Measurements from ENCODE around the gene GCSAM. TPM values are rescaled to one million over a fixed set of nuclear protein-coding genes. Genes with fewer than 3 reads are reported as not detected.

GCSAM gene
- polyA plus RNA-seq, 1 of the 3 experiments (the other 2 are of a cell fraction): not detected

- TF ChIP-seq REST (IDR thresholded peaks at IDR 0.05; ENCODE audit: low read depth, low read length) (no peak), GABPA (IDR thresholded peaks at IDR 0.05; ENCODE audit: low read depth) (no peak), FOXJ3 (CRISPR knock-in tag; IDR thresholded peaks at IDR 0.05) (no peak), EZH2phosphoT487 (IDR thresholded peaks at IDR 0.05; ENCODE audit: borderline replicate concordance, low read depth) (no peak), CTCF (IDR thresholded peaks at IDR 0.05) (no peak)
These were observed 42.0 kb upstream of the GCSAM start (continued) for GRCh38 chr3:112175037-112175436.

- H3K9me2 ChIP-seq: no peaks in the 10 kb centered on the region
- H4K20me1 ChIP-seq (ENCODE audit: insufficient read depth): no peaks in the 10 kb centered on the region
- H3K4me1 ChIP-seq (ENCODE audit: control insufficient read depth in 1 of 2, insufficient read depth in 2 of 2, low read depth in 1 of 2, low read length in 1 of 2): no peaks in the 10 kb centered on the region
- DNase-seq: no peak
- H3K4me3 ChIP-seq (ENCODE audit: low read depth in 2 of 2, low read length in 1 of 2): no peak overlapping the region
- H3K36me3 ChIP-seq (replicated peaks in 1 of 2; ENCODE audit: control insufficient read depth in 1 of 2, insufficient read depth in 2 of 2, low read length in 1 of 2): no peaks in the 10 kb centered on the region
- CTCF ChIA-PET: no interaction called here
- H3K27me3 ChIP-seq (ENCODE audit: insufficient read depth): peaks cover 7% of the 10 kb centered on the region; the same call in 1 of the 2 replicates
- H3K9ac ChIP-seq: no peak overlapping the region
- H3K9me3 ChIP-seq: no peaks in the 10 kb centered on the region
- H3K79me2 ChIP-seq (ENCODE audit: insufficient read depth): no peaks in the 10 kb centered on the region
- no peak overlapping the region for H3K27ac ChIP-seq (ENCODE audit: low read depth in 2 of 2, low read length in 1 of 2)
- no peak for TF ChIP-seq RFX5 (IDR thresholded peaks at IDR 0.05; ENCODE audit: low read length)
- TF ChIP-seq CHD2 (IDR thresholded peaks at IDR 0.05; ENCODE audit: low read length, partially characterized antibody): no peak
- no peak for TF ChIP-seq ZBTB33 (IDR thresholded peaks at IDR 0.05; ENCODE audit: borderline replicate concordance, low read depth)
- TF ChIP-seq MXI1 (IDR thresholded peaks at IDR 0.05; ENCODE audit: low read depth, low read length): no peak
- no peak for TF ChIP-seq FOSL2 (IDR thresholded peaks at IDR 0.05; ENCODE audit: borderline replicate concordance, low read depth)
- TF ChIP-seq FOXJ3 (CRISPR knock-in tag; IDR thresholded peaks at IDR 0.05): no peak
- no peak for TF ChIP-seq MAX (IDR thresholded peaks at IDR 0.05; ENCODE audit: low read depth)
- no peak for TF ChIP-seq EP300 (IDR thresholded peaks at IDR 0.05; ENCODE audit: borderline replicate concordance in 1 of 2, low read depth in 1 of 2, low read length in 1 of 2)
- no peak for TF ChIP-seq YY1 (IDR thresholded peaks at IDR 0.05; ENCODE audit: low read depth)
- H2AFZ ChIP-seq (ENCODE audit: low read depth): no peak overlapping the region
- WGBS (ENCODE audit: low lambda C conversion rate): 47% methylated on average over 3 of the region's 3 CpGs
- POLR2A ChIA-PET: no interaction called here
- H3F3A ChIP-seq (replicated peaks; ENCODE audit: insufficient read depth): no peaks in the 10 kb centered on the region
- no peak overlapping the region for H3K4me2 ChIP-seq
These were observed 38.1 kb upstream of the GCSAM start for GRCh38 chr3:112171144-112171543.

Data from SK-N-SH (cell line).